SK-N-MC (cell line): ENCODE measurements around the gene CCDC110.

Source experiments
- EZH2 ChIP-seq: fragments of 200-600 bp; sonication (generic); IDR thresholded peaks from one replicate; pipeline ENCODE4 v1.6.1; 2017; ENCODE audit warnings: antibody characterized with exemption
- FOXP2 ChIP-seq: optimal IDR thresholded peaks from 2 replicates; pipeline ENCODE3; 2011; ENCODE audit warnings: mild to moderate bottlenecking, moderate library complexity; ENCODE audit not compliant: insufficient read depth; ENCODE audit errors: extremely low read length, control extremely low read depth
- POLR2AphosphoS5 ChIP-seq: IDR thresholded peaks from 2 replicates; pipeline ENCODE4 v1.6.1; 2012; ENCODE audit warnings: mild to moderate bottlenecking, low read depth, low read length, borderline replicate concordance

DNA sequence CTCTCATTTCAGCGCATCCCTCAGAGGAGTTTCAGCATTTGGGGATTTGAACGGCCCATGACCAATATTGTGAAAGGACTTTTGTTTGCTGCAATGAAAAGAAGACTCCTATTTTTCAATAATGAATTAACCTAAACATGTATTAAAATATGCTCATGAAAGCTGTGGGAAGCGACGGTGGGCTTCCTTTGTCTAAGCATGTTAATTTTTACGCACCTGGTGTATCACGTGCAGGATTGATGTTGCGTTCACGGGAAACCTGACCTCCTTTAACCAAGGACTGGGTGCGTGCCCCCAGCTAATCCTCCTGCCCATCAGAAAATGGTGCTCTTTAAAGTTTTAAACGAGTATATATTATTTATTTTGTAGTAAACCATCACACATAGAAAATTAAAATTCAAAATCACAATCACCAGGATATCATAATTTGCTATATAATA is 590 bp upstream of the CCDC110 start:
- no peak for TF ChIP-seq EZH2
- no peak for TF ChIP-seq FOXP2
- no peak for TF ChIP-seq POLR2AphosphoS5
